Neuronal stem cell (in vitro differentiated cells): ENCODE results near the gene CAP1.
"Not testable (repeated sequence)": the region's sequence is repeated elsewhere in the genome, so short reads cannot be mapped to it uniquely, and the experiment has no call there.

ENCODE experiments used
- DNase-seq: peaks from one replicate; pipeline ENCODE4 v3.0.0-alpha.2; 2013; ENCODE audit warnings: low spot score
- H2AFZ ChIP-seq: one replicate; pipeline ENCODE4 v1.6.1; 2013; ENCODE audit warnings: mild to moderate bottlenecking, low read length, inconsistent platforms
- H2AK5ac ChIP-seq: 2 replicates; pipeline ENCODE4 v1.6.1; 2013; ENCODE audit warnings: low read depth, mild to moderate bottlenecking, inconsistent platforms, low read length, moderate library complexity, mixed read lengths
- H2BK120ac ChIP-seq: 2 replicates; pipeline ENCODE4 v1.6.1; 2013; ENCODE audit warnings: low read depth, mild to moderate bottlenecking, inconsistent platforms, low read length, moderate library complexity, mixed read lengths
- H2BK12ac ChIP-seq: one replicate; pipeline ENCODE4 v1.6.1; 2013; ENCODE audit warnings: low read length, inconsistent platforms
- H2BK15ac ChIP-seq: 2 replicates; pipeline ENCODE4 v1.6.1; 2013; ENCODE audit warnings: mild to moderate bottlenecking, low read length, inconsistent platforms, mixed read lengths
- H2BK5ac ChIP-seq: one replicate; pipeline ENCODE4 v1.6.1; 2013; ENCODE audit warnings: inconsistent platforms, mild to moderate bottlenecking, low read length, moderate library complexity
- H3K14ac ChIP-seq: one replicate; pipeline ENCODE4 v1.6.1; 2013; ENCODE audit warnings: low read length, inconsistent platforms
- H3K18ac ChIP-seq: 2 replicates; pipeline ENCODE4 v1.6.1; 2013; ENCODE audit warnings: low read length, inconsistent platforms
- H3K23ac ChIP-seq: 2 replicates; pipeline ENCODE4 v1.6.1; 2013; ENCODE audit warnings: low read depth, mild to moderate bottlenecking, mixed read lengths, low read length, inconsistent platforms; ENCODE audit not compliant: poor library complexity
- H3K27ac ChIP-seq: replicated peaks from 3 replicates; pipeline ENCODE4 v1.5.1; 2013; ENCODE audit warnings: low read length, inconsistent platforms
- H3K27me3 ChIP-seq, 3 experiments: 2 replicates each; pipeline ENCODE4 v1.6.1; 2013; ENCODE audit warnings: low read length in 3 of 3, mild to moderate bottlenecking in 2 of 3, inconsistent platforms in 1 of 3, low read depth in 1 of 3, mixed read lengths in 1 of 3, moderate library complexity in 1 of 3; ENCODE audit not compliant: control insufficient read depth in 3 of 3, insufficient read depth in 3 of 3
- H3K36me3 ChIP-seq, 2 donors: replicated peaks in 1 of 2; 2 replicates each; pipeline ENCODE4 v1.6.1; 2013; ENCODE audit warnings: low read length in 2 of 2; ENCODE audit not compliant: control insufficient read depth in 2 of 2, insufficient read depth in 2 of 2
- H3K4ac ChIP-seq: 2 replicates; pipeline ENCODE4 v1.6.1; 2013; ENCODE audit warnings: inconsistent platforms, mild to moderate bottlenecking, low read length, moderate library complexity
- H3K4me1 ChIP-seq, 2 donors: 1 replicate in 1 of 2; 2 replicates in 1 of 2; pipeline ENCODE4 v1.6.1; 2013; ENCODE audit warnings: low read length in 2 of 2, low read depth in 1 of 2; ENCODE audit not compliant: control insufficient read depth in 2 of 2, insufficient read depth in 1 of 2
- H3K4me2 ChIP-seq: one replicate; pipeline ENCODE4 v1.6.1; 2013; ENCODE audit warnings: mild to moderate bottlenecking, low read length, inconsistent platforms; ENCODE audit not compliant: insufficient read depth, poor library complexity, severe bottlenecking
- H3K4me3 ChIP-seq, 2 donors: 2 replicates each; pipeline ENCODE4 v1.5.1; 2013; ENCODE audit warnings: low read length in 2 of 2, mild to moderate bottlenecking in 2 of 2, inconsistent platforms in 1 of 2, moderate library complexity in 1 of 2
- H3K79me1 ChIP-seq: one replicate; pipeline ENCODE4 v1.6.1; 2013; ENCODE audit warnings: low read depth, mild to moderate bottlenecking, inconsistent platforms, low read length, moderate library complexity
- H3K9ac ChIP-seq: one replicate; pipeline ENCODE4 v1.6.1; 2013; ENCODE audit warnings: mild to moderate bottlenecking, low read depth, low read length, inconsistent platforms; ENCODE audit not compliant: poor library complexity
- H3K9me3 ChIP-seq, 2 donors: replicated peaks in 1 of 2; 2 replicates each; pipeline versions ENCODE3 to v1.6.1; 2013; ENCODE audit warnings: low read length in 2 of 2, mild to moderate bottlenecking in 2 of 2, inconsistent platforms in 1 of 2, low read depth in 1 of 2, mixed read lengths in 1 of 2, moderate library complexity in 1 of 2; ENCODE audit not compliant: control insufficient read depth in 2 of 2, insufficient read depth in 1 of 2
- H4K8ac ChIP-seq: one replicate; pipeline ENCODE4 v1.6.1; 2013; ENCODE audit warnings: low read depth, mild to moderate bottlenecking, inconsistent platforms, low read length, moderate library complexity
- H4K91ac ChIP-seq: one replicate; pipeline ENCODE4 v1.6.1; 2013; ENCODE audit warnings: low read length, low read depth, mild to moderate bottlenecking, inconsistent platforms; ENCODE audit not compliant: poor library complexity
- WGBS, 2 donors: extraction: QIAGEN DNeasy Blood & Tissue Kit; methylation state at CpG; one replicate each; pipeline ENCODE4 v1.1.7; 2013; ENCODE audit warnings: missing lambda C conversion rate in 2 of 2, mixed read lengths in 1 of 2; ENCODE audit not compliant: insufficient read length in 2 of 2, insufficient replicate concordance in 1 of 2; ENCODE audit errors: extremely low coverage in 2 of 2; 5-methylcytosine and 5-hydroxymethylcytosine counted together

The CAP1 gene

GRCh38 chr1:40079774-40080400 lies 39.4 kb downstream of the CAP1 start:
- Histone ChIP-seq H3K14ac (no peak overlapping the region), H3K36me3 (peaks cover 18 to 75% of the 10 kb centered on the region in 2 donors)
- no CpG with 5 or more reads among the region's 6 CpGs for WGBS, 2 donors

GRCh38 chr1:40081871-40082270 lies 41.3 kb downstream of the CAP1 start:
- no peak overlapping the region for H3K14ac ChIP-seq
- no peak overlapping the region for H4K91ac ChIP-seq
- no peak overlapping the region for H3K4me3 ChIP-seq
- no peak overlapping the region for H2AK5ac ChIP-seq
- H2AFZ ChIP-seq: no peak overlapping the region
- H2BK15ac ChIP-seq: no peak overlapping the region
- peaks cover 21 to 71% of the 10 kb centered on the region in 2 donors for H3K36me3 ChIP-seq
- H3K9ac ChIP-seq: no peak overlapping the region
- H3K4me1 ChIP-seq: no peaks in the 10 kb centered on the region
- H3K27me3 ChIP-seq: no peaks in the 10 kb centered on the region
- no peak overlapping the region for H3K23ac ChIP-seq
- H2BK120ac ChIP-seq: no peak overlapping the region
- no peaks in the 10 kb centered on the region for H3K9me3 ChIP-seq
- H3K4me2 ChIP-seq: no peak overlapping the region
- no peak overlapping the region for H3K18ac ChIP-seq
- no peak overlapping the region for H2BK5ac ChIP-seq
- H3K27ac ChIP-seq: no peak overlapping the region
- WGBS, 2 donors: no CpG with 5 or more reads among the region's 7 CpGs
- H2BK12ac ChIP-seq: no peak overlapping the region
- H4K8ac ChIP-seq: no peak overlapping the region
- H3K4ac ChIP-seq: no peak overlapping the region
- no peak for DNase-seq
- H3K79me1 ChIP-seq: no peaks in the 10 kb centered on the region

More at GRCh38 chr1:40079774-40080400, 39.4 kb downstream of the CAP1 start:
- Histone ChIP-seq H3K79me1 (no peaks in the 10 kb centered on the region), H3K4ac (no peak overlapping the region), H3K9ac (no peak overlapping the region), H3K27ac (no peak overlapping the region), H2BK15ac (no peak overlapping the region), H3K27me3 (no peaks in the 10 kb centered on the region), H3K9me3 (no peaks in the 10 kb centered on the region), H2AK5ac (no peak overlapping the region), H2BK5ac (no peak overlapping the region), H3K23ac (no peak overlapping the region), H3K4me2 (no peak overlapping the region), H3K4me1 (no peaks in the 10 kb centered on the region), H3K4me3 (no peak overlapping the region), H2BK120ac (no peak overlapping the region), H2BK12ac (no peak overlapping the region), H4K91ac (no peak overlapping the region), H3K18ac (no peak overlapping the region), H2AFZ (no peak overlapping the region), H4K8ac (no peak overlapping the region)
- DNase-seq: no peak

- H2BK12ac ChIP-seq, H3K23ac ChIP-seq, H2AK5ac ChIP-seq, H3K79me1 ChIP-seq, H3K4me3 ChIP-seq, H4K91ac ChIP-seq, H3K9ac ChIP-seq, H2BK15ac ChIP-seq, H3K27ac ChIP-seq, H3K18ac ChIP-seq, H3K27me3 ChIP-seq, H3K9me3 ChIP-seq, H2BK120ac ChIP-seq, H3K4me2 ChIP-seq, H4K8ac ChIP-seq, H2BK5ac ChIP-seq, H3K4ac ChIP-seq, H3K4me1 ChIP-seq, H3K14ac ChIP-seq: not testable (repeated sequence)
- H2AFZ ChIP-seq: peak overlapping the region; percentile 64
- whole genome bisulfite sequencing, 2 donors: no CpG with 5 or more reads among the region's 11 CpGs
- DNase-seq: peak; percentile 6
- H3K36me3 ChIP-seq: peaks cover 24 to 74% of the 10 kb centered on the region in 2 donors
Observed at GRCh38 chr1:40084750-40085149, 44.2 kb downstream of the CAP1 start.

GRCh38 chr1:40090652-40091355 lies 50.3 kb downstream of the CAP1 start:
- Histone ChIP-seq H3K14ac (no peak overlapping the region), H3K23ac (no peak overlapping the region), H4K8ac (no peak overlapping the region), H4K91ac (no peak overlapping the region), H3K79me1 (no peaks in the 10 kb centered on the region), H3K9ac (no peak overlapping the region), H2BK12ac (no peak overlapping the region), H3K27ac (no peak overlapping the region), H3K4me3 (no peak overlapping the region), H2BK15ac (no peak overlapping the region), H2BK5ac (no peak overlapping the region), H2AK5ac (no peak overlapping the region), H3K9me3 (no peaks in the 10 kb centered on the region), H3K4me1 (no peaks in the 10 kb centered on the region), H3K4ac (no peak overlapping the region), H2AFZ (no peak overlapping the region), H3K18ac (no peak overlapping the region), H2BK120ac (no peak overlapping the region), H3K27me3 (no peaks in the 10 kb centered on the region), H3K4me2 (no peak overlapping the region), H3K36me3 (peaks cover 23 to 85% of the 10 kb centered on the region in 2 donors)
- DNase-seq: no peak
- WGBS, 2 donors: no CpG with 5 or more reads among the region's 5 CpGs
